Esophagus squamous epithelium (tissue), 4 donors: ENCODE measurements around the gene UBAP1L.
"Not testable (repeated sequence)": the region's sequence is repeated elsewhere in the genome, so short reads cannot be mapped to it uniquely, and the experiment has no call there.

ENCODE experiments used
- CTCF ChIP-seq, 6 experiments: fragments of 450-650 bp in 4 of 6; fragments of 200-600 bp in 2 of 6; sonication (generic) in 2 of 6; IDR thresholded peaks; one replicate each; pipeline ENCODE4 v1.5.1; 2016 to 2019; ENCODE audit warnings: antibody characterized with exemption in 6 of 6, mild to moderate bottlenecking in 4 of 6, moderate library complexity in 4 of 6
- POLR2A ChIP-seq, 4 donors: fragments of 450-650 bp; IDR thresholded peaks; one replicate each; pipeline ENCODE4 v1.6.1; 2017; ENCODE audit warnings: antibody characterized with exemption in 4 of 4, mild to moderate bottlenecking in 4 of 4, moderate library complexity in 3 of 4

GRCh38 chr15:65093793-65094170, 21.2 kb downstream of the UBAP1L start:
- TF ChIP-seq CTCF, POLR2A (IDR thresholded peaks at IDR 0.05): not testable (repeated sequence)
